Suprapubic skin (tissue), 4 donors: Measurements from ENCODE around the gene HAND1.

Experiments
- EP300 ChIP-seq: sonication (generic); formaldehyde crosslinking; IDR thresholded peaks from one replicate; pipeline ENCODE4 v1.6.1; 2017; ENCODE audit warnings: antibody characterized with exemption
- POLR2A ChIP-seq, 2 donors: fragments of 450-650 bp; IDR thresholded peaks; one replicate each; pipeline ENCODE4 v1.6.1; 2017; ENCODE audit warnings: antibody characterized with exemption in 2 of 2, mild to moderate bottlenecking in 2 of 2, moderate library complexity in 2 of 2
- POLR2AphosphoS5 ChIP-seq, 3 donors: sonication (generic); formaldehyde crosslinking; IDR thresholded peaks; one replicate each; pipeline ENCODE4 v1.6.1; 2017; ENCODE audit warnings: antibody characterized with exemption in 3 of 3
- TF ChIP-seq, protein P1 (sequence below), 2 donors: fragments of 200-600 bp in 1 of 2; fragments of 450-650 bp in 1 of 2; sonication (generic) in 1 of 2; IDR thresholded peaks; one replicate each; pipeline ENCODE4 v1.5.1; 2016 to 2019; ENCODE audit warnings: antibody characterized with exemption in 2 of 2, mild to moderate bottlenecking in 1 of 2, moderate library complexity in 1 of 2

GRCh38 chr5:154506049-154506715, 28.2 kb upstream of the HAND1 start:
- TF ChIP-seq, protein P1, sequence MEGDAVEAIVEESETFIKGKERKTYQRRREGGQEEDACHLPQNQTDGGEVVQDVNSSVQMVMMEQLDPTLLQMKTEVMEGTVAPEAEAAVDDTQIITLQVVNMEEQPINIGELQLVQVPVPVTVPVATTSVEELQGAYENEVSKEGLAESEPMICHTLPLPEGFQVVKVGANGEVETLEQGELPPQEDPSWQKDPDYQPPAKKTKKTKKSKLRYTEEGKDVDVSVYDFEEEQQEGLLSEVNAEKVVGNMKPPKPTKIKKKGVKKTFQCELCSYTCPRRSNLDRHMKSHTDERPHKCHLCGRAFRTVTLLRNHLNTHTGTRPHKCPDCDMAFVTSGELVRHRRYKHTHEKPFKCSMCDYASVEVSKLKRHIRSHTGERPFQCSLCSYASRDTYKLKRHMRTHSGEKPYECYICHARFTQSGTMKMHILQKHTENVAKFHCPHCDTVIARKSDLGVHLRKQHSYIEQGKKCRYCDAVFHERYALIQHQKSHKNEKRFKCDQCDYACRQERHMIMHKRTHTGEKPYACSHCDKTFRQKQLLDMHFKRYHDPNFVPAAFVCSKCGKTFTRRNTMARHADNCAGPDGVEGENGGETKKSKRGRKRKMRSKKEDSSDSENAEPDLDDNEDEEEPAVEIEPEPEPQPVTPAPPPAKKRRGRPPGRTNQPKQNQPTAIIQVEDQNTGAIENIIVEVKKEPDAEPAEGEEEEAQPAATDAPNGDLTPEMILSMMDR (IDR thresholded peaks at IDR 0.05), result no peak
- TF ChIP-seq POLR2A (IDR thresholded peaks at IDR 0.05) (no peak), EP300 (no peak), POLR2AphosphoS5 (IDR thresholded peaks at IDR 0.05) (no peak)
